MCF 10A (cell line): ENCODE results near the gene ACTL8. TPM values are rescaled to one million over a fixed set of nuclear protein-coding genes. Genes with fewer than 3 reads are reported as not detected.
A peak's percentile ranks its signal among the peaks of the same experiment; 100 is the strongest.

ENCODE experiments used
- BruUV-seq: library from RNA; stranded (reverse); fragments of 400-500 nt; replicated peaks from 2 replicates; lab custom pipeline; 2021; lab: Mats Ljungman, UMichigan
- CTCF ChIA-PET: fragments of 300-600 bp; sonication (Branson Sonifier 250); formaldehyde crosslinking; extraction: SDS; loops from one replicate; lab custom pipeline; 2021; ENCODE audit warnings: antibody characterized with exemption, inconsistent platforms; lab: Yijun Ruan, JAX
- POLR2A ChIA-PET: fragments of 300-600, 350-650 bp; sonication (Branson Sonifier 250); formaldehyde crosslinking; extraction: SDS; loops from one replicate; lab custom pipeline; 2020; ENCODE audit warnings: antibody characterized with exemption, inconsistent platforms; lab: Yijun Ruan, JAX
- DNase-seq: peaks from one replicate; pipeline ENCODE4 v3.0.0-alpha.2; 2018; ENCODE audit not compliant: unreplicated experiment
- H3K27ac Mint-ChIP-seq: one replicate; pipeline ENCODE4 v1.8.0; 2022; ENCODE audit warnings: mild to moderate bottlenecking, low read depth, mixed read lengths; ENCODE audit not compliant: unreplicated experiment
- H3K27me3 Mint-ChIP-seq: one replicate; pipeline ENCODE4 v1.8.0; 2022; ENCODE audit warnings: mixed read lengths; ENCODE audit not compliant: insufficient read depth, unreplicated experiment
- H3K36me3 Mint-ChIP-seq: one replicate; pipeline ENCODE4 v1.8.0; 2022; ENCODE audit warnings: mild to moderate bottlenecking, moderate library complexity, mixed read lengths; ENCODE audit not compliant: insufficient read depth, unreplicated experiment
- H3K4me1 Mint-ChIP-seq: one replicate; pipeline ENCODE4 v1.8.0; 2022; ENCODE audit warnings: mixed read lengths; ENCODE audit not compliant: insufficient read depth, unreplicated experiment
- H3K4me3 Mint-ChIP-seq: one replicate; pipeline ENCODE4 v1.8.0; 2022; ENCODE audit warnings: mild to moderate bottlenecking, moderate library complexity, mixed read lengths; ENCODE audit not compliant: unreplicated experiment
- H3K9me3 Mint-ChIP-seq: one replicate; pipeline ENCODE4 v1.8.0; 2022; ENCODE audit warnings: mixed read lengths; ENCODE audit not compliant: unreplicated experiment
- CTCF ChIP-seq: fragments of 200-600 bp; IDR thresholded peaks from one replicate; pipeline ENCODE4 v1.8.0; 2022; ENCODE audit warnings: antibody characterized with exemption, mild to moderate bottlenecking; ENCODE audit not compliant: unreplicated experiment
- intact Hi-C: fragments of 100-400 bp; cut with micrococcal nuclease; formaldehyde crosslinking; loops from 2 replicates; pipeline ENCODE4 v1.14.1; 2022
- total RNA-seq: library from RNA; stranded (reverse); gene quantifications from 2 replicates; pipeline ENCODE4 v1.2.3, GENCODE V29; 2022

ACTL8 gene
- total RNA-seq, 1 experiment from 2014 or later: 0.23 TPM

DNA sequence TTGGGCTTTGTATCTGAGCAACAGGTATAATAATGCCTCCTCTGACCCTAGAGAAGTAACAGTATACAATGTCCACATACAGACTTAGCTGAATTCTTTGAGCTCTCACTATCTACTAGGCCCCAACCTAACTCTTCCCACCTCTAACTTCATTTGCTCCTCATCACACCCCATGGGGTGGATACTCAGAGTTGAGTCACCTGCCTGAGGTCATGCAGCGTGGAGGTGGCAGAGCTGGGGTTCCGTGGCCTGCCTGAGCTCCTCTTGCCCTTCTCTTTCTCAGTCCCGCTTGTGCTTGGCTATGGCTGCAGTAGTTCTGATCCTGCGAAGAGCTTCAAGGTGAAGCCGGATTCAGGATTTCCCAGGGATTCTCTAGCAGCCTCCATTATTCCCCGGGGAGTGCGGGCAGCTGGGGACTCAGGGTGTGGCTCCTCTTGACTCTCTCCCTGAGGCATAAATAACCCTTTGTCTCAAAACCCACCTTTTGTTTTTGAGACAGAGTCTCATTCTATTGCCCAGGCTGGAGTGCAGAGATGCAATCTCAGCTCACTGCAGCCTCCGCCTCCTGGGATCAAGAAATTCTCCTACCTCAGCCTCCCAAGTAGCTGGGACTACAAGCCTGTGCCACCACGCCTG lies 29.9 kb upstream of the ACTL8 start:
- peak; percentile 29 for DNase-seq
- BruUV-seq: no TSS peak
- no peak for TF ChIP-seq CTCF
- Mint-ChIP-seq H3K36me3 (no peaks in the 10 kb centered on the region), H3K27me3 (no peaks in the 10 kb centered on the region), H3K27ac (no peak overlapping the region), H3K9me3 (peaks cover 8% of the 10 kb centered on the region), H3K4me1 (no peaks in the 10 kb centered on the region), H3K4me3 (no peak overlapping the region)
- intact Hi-C loops: no loop called here
- ChIA-PET CTCF (interaction anchor here (0.7 kb wide), 1 partner anchor 9 kb away, joined by 4 read pairs; no protein-coding TSS in a partner anchor), POLR2A (no interaction called here)

- TF ChIP-seq CTCF: no peak
- Mint-ChIP-seq H3K9me3 (peaks cover 8% of the 10 kb centered on the region), H3K27ac (no peak overlapping the region), H3K27me3 (no peaks in the 10 kb centered on the region), H3K4me3 (no peak overlapping the region), H3K4me1 (no peaks in the 10 kb centered on the region), H3K36me3 (no peaks in the 10 kb centered on the region)
- ChIA-PET POLR2A (no interaction called here), CTCF (no interaction called here)
- DNase-seq: no peak
- BruUV-seq: no TSS peak
- intact Hi-C loops: no loop called here
These were observed 29.1 kb upstream of the ACTL8 start for GRCh38 chr1:17725811-17726582.

DNA sequence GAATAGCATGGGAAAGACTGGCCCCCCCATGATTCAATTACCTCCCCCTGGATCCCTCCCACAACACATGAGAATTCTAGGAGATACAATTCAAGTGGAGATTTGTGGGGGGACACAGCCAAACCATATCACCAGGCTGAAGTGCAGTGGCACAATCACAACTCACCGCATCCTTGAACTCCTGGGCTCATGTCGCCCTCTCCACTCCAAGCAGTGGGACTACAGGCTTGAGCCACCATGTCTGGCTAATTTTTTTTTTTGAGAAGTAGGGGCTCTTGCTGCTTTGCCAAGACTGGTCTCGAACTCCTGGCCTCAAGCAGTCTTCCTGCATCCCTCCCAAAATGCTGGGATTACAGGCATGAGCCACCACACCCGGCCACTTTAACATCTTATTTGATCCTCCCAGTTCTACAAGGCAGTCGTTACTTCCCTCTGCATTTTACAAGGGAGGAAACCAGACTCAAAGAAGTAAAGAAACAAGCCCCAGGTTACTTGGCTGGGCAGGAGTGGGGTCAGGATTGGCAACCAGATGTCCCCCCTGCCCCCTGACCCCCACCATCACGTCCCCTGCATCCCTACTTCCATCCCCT lies 26.9 kb upstream of the ACTL8 start:
- CTCF ChIA-PET: no interaction called here
- TF ChIP-seq CTCF: no peak
- DNase-seq: no peak
- intact Hi-C loops: no loop called here
- H3K4me3 Mint-ChIP-seq: no peak overlapping the region
- no peak overlapping the region for H3K27ac Mint-ChIP-seq
- H3K27me3 Mint-ChIP-seq: no peaks in the 10 kb centered on the region
- H3K36me3 Mint-ChIP-seq: no peaks in the 10 kb centered on the region
- peaks cover 8% of the 10 kb centered on the region for H3K9me3 Mint-ChIP-seq
- BruUV-seq: no TSS peak
- no peaks in the 10 kb centered on the region for H3K4me1 Mint-ChIP-seq
- POLR2A ChIA-PET: no interaction called here

DNA sequence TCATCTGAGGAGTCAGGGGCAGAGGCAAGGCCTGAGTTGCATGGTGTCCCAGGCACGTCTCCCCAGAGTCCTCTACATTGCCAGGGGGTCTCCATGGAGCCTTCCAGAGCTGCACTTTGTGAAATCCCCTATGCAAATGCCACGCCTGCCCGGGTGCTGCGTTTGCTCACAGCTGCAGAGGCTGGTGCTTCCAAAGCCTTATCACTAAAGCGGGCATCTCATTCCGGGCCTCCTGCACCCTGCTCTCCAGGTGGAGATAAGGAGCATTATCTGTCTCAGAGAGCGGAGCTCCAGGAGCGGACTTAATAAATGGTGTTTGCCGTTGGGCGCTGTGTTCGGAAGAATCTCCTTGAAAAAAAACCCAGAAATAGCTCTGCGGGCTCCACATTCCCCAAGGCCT lies 25.9 kb upstream of the ACTL8 start:
- Mint-ChIP-seq H3K4me3 (no peak overlapping the region), H3K9me3 (peaks cover 8% of the 10 kb centered on the region), H3K27me3 (no peaks in the 10 kb centered on the region), H3K4me1 (no peaks in the 10 kb centered on the region), H3K27ac (no peak overlapping the region), H3K36me3 (no peaks in the 10 kb centered on the region)
- no TSS peak for BruUV-seq
- intact Hi-C loops: no loop called here
- no peak for TF ChIP-seq CTCF
- ChIA-PET POLR2A (no interaction called here), CTCF (interaction anchor here (1.0 kb wide), 1 partner anchor 19 kb away, joined by 3 read pairs; no protein-coding TSS in a partner anchor)
- DNase-seq: no peak
